Measurements from ENCODE around the gene TTLL3. TPM values are rescaled to one million over a fixed set of nuclear protein-coding genes. Genes with fewer than 3 reads are reported as not detected.
A peak's percentile ranks its signal among the peaks of the same experiment; 100 is the strongest.
"Not testable (repeated sequence)": the region's sequence is repeated elsewhere in the genome, so short reads cannot be mapped to it uniquely, and the experiment has no call there.

TTLL3 gene
- total RNA-seq, 1 donor from 2014 or later = 64.3 TPM

- peak; percentile 93 for DNase-seq
Measured at GRCh38 chr3:9843715-9844438, 33.8 kb downstream of the TTLL3 start, which contains the start of gene RPUSD3. TSS of gene RPUSD3 (minus strand) at chr3:9844008. CDS start at chr3:9843990, 18 bp downstream.

- no peak for DNase-seq
Measured at GRCh38 chr3:9846231-9846630, 36.2 kb downstream of the TTLL3 start.

GRCh38 chr3:9846931-9847488, 36.9 kb downstream of the TTLL3 start:
- DNase-seq = no peak

- DNase-seq = not testable (repeated sequence)
Measured at GRCh38 chr3:9847870-9848269, 37.8 kb downstream of the TTLL3 start.

- DNase-seq = peak; percentile 42
Measured at GRCh38 chr3:9848860-9849259, 38.8 kb downstream of the TTLL3 start.

GRCh38 chr3:9851383-9851782, 41.3 kb downstream of the TTLL3 start:
- not testable (repeated sequence) for DNase-seq

GRCh38 chr3:9851926-9852325, 41.9 kb downstream of the TTLL3 start:
- DNase-seq = not testable (repeated sequence)

- DNase-seq = no peak
Measured at GRCh38 chr3:9852528-9852927, 42.5 kb downstream of the TTLL3 start.

- DNase-seq = not testable (repeated sequence)
Measured at GRCh38 chr3:9854291-9854940, 44.4 kb downstream of the TTLL3 start.

GRCh38 chr3:9855594-9855993, 45.5 kb downstream of the TTLL3 start:
- no peak for DNase-seq

GRCh38 chr3:9859530-9860025, 49.5 kb downstream of the TTLL3 start:
- DNase-seq = no peak

GRCh38 chr3:9861201-9861600, 51.1 kb downstream of the TTLL3 start:
- DNase-seq = no peak

- no peak for DNase-seq
Measured at GRCh38 chr3:9861626-9862130, 51.6 kb downstream of the TTLL3 start.

- no peak for DNase-seq
Measured at GRCh38 chr3:9862391-9863057, 52.5 kb downstream of the TTLL3 start.

- no peak for DNase-seq
Measured at GRCh38 chr3:9863058-9863772, 53.2 kb downstream of the TTLL3 start.

- peak; percentile 16 for DNase-seq
Measured at GRCh38 chr3:9864200-9864927, 54.3 kb downstream of the TTLL3 start.

GRCh38 chr3:9865125-9865637, 55.1 kb downstream of the TTLL3 start:
- DNase-seq = not testable (repeated sequence)

GRCh38 chr3:9866639-9867038, 56.6 kb downstream of the TTLL3 start:
- DNase-seq = no peak

GRCh38 chr3:9867106-9867505, 57.0 kb downstream of the TTLL3 start:
- no peak for DNase-seq

GRCh38 chr3:9869955-9870354, 59.9 kb downstream of the TTLL3 start:
- no peak for DNase-seq

GRCh38 chr3:9870978-9871377, 60.9 kb downstream of the TTLL3 start:
- DNase-seq = no peak

All from skin of body (tissue), 2 donors.